Astrocyte of the cerebellum (primary cell): ENCODE measurements around the gene PANK3.

ENCODE experiments used
- DNase-seq: peaks from one replicate; pipeline ENCODE4 v3.0.0-alpha.2; 2011; ENCODE audit warnings: low read depth
- H3K4me3 ChIP-seq: 2 replicates; pipeline ENCODE4 v1.5.1; 2011; ENCODE audit warnings: mild to moderate bottlenecking, low read depth, low read length, moderate library complexity
- in situ Hi-C: cut with HindIII; loops from 2 replicates; pipeline ENCODE4 v1.10.0; 2017; ENCODE audit warnings: low sequenced_read_pairs
- TF ChIP-seq, protein P1 (sequence below): IDR thresholded peaks from 2 replicates; pipeline ENCODE4 v1.5.1; 2012; ENCODE audit warnings: low read length, low read depth, moderate library complexity, mild to moderate bottlenecking; ENCODE audit errors: missing control alignments

The PANK3 gene

DNA sequence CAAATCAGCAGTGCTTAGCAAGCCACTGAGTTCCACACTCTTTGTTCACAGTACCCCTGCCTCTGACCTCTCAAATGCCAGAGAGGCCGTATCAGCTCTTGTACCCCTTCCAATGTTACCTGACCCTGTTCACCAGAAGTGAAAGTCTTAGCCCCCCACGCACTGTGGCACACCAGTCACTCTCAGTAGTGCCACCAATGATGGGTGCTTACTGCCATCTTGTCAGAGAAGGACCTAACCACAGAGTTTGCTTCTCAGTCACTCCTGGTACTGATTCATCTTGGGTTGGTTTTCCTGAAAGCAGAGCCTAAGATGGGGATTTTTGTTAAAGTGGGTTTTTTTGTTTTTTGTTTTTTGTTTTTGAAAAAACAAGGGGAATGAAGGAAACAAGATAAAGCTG is 28.8 kb upstream of the PANK3 start:
- DNase-seq: no peak
- TF ChIP-seq, protein P1, sequence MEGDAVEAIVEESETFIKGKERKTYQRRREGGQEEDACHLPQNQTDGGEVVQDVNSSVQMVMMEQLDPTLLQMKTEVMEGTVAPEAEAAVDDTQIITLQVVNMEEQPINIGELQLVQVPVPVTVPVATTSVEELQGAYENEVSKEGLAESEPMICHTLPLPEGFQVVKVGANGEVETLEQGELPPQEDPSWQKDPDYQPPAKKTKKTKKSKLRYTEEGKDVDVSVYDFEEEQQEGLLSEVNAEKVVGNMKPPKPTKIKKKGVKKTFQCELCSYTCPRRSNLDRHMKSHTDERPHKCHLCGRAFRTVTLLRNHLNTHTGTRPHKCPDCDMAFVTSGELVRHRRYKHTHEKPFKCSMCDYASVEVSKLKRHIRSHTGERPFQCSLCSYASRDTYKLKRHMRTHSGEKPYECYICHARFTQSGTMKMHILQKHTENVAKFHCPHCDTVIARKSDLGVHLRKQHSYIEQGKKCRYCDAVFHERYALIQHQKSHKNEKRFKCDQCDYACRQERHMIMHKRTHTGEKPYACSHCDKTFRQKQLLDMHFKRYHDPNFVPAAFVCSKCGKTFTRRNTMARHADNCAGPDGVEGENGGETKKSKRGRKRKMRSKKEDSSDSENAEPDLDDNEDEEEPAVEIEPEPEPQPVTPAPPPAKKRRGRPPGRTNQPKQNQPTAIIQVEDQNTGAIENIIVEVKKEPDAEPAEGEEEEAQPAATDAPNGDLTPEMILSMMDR: no peak
- in situ Hi-C loops: no loop called here
- no peak overlapping the region for H3K4me3 ChIP-seq

DNA sequence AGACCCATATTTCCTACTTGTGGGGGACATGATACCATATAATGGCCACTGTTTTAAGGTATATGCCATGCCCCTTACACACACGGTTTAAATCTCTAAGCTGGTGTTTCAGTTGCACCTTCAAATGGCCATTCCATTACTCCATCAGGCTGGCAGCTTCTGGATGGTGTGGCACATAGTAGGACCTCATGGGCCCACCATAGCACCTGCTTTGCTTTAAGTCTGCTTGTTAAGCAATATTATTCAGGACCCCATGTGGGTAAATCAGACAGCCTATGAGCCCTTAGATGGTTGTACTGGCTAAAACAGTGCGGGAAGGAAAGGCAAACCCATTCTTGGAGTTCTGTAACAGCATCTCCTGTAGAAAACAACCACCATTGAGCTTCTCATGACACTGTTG is 27.4 kb upstream of the PANK3 start:
- DNase-seq: no peak
- TF ChIP-seq, protein P1: no peak
- in situ Hi-C loops: no loop called here

DNA sequence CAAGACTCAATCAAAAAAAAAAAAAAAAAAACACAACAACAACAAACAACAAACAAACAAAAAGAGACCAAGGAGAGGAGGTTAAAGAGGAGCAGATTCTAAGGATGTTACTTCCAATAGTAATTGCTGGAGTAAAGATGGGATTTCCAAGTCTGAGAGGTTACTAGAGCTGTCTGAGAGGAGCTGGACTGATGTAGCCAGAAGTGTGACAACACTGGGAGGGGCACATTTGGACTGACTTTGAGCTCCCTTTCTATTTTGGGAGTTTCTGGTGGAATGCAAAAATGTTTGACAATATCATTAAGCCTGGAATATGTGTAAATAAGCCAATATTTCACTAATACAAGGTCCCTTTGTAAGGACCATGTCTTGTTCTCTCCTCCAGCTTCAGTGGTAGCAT is 25.3 kb upstream of the PANK3 start:
- TF ChIP-seq, protein P1: no peak
- in situ Hi-C loops: no loop called here
- no peak for DNase-seq
- H3K4me3 ChIP-seq: no peak overlapping the region

More for the DNA sequence above, 27.4 kb upstream of the PANK3 start:
- H3K4me3 ChIP-seq: no peak overlapping the region

DNA sequence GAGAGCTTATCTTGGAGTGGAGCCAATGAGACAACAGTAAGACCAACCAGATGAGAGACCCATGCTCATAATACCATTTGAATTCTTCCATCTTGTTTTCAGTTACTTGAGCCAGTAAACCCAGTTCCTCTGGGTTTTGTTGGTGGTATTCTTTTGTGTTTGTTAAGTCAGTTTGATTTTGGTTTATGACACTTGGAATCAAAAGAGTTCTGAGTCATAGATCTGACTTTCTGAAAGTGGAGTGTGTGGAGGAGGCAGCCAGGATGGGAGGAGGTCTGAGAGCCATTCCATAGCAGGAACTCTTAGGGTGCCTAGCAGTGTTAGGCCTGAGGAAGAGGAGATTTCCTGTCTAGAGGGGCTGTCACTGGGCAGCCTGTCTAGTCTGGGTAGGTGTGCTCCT is 24.6 kb upstream of the PANK3 start:
- no peak for DNase-seq
- in situ Hi-C loops: no loop called here
- TF ChIP-seq, protein P1: no peak
- no peak overlapping the region for H3K4me3 ChIP-seq

DNA sequence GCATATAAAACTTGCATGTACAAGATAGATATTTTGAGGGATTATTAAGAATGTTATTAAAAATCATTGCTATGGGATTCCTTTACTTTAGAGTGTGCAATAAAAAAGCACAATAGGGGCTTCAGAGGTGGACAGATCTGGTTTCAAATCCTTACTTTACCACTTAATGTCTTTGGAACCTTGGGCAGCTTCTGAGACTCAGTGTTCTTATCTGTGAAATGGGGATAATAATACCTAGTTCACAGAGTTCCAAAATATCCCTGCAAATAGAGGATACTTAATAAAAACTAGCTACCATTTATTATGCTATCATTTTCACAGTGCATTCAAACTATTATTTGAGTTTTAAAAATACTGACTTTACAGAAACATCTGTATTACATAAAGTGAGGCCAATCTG is 23.3 kb upstream of the PANK3 start:
- in situ Hi-C loops: no loop called here
- TF ChIP-seq, protein P1: no peak

DNA sequence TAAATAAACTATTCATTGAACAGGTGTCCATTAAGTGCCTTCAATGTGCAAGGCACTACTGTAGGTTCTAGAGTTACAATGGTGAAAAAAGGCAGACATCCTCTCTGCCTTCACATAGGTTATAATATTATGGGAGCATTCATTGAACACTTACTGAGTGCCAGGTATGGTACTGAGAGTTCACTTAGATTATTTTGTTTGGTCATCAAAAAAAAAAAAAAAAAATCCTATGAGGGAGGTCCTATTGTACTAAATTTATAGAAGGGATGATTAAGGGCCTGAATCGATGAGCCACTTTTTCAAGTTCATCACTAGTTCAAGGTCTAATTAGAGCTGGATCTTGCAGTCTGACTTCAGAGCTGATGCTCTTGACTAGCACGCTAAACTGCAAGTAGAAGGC is 22.8 kb upstream of the PANK3 start:
- TF ChIP-seq, protein P1: no peak
- in situ Hi-C loops: no loop called here
- no peak for DNase-seq
- no peak overlapping the region for H3K4me3 ChIP-seq

More for the DNA sequence above, 23.3 kb upstream of the PANK3 start:
- no peak for DNase-seq
- H3K4me3 ChIP-seq: no peak overlapping the region

DNA sequence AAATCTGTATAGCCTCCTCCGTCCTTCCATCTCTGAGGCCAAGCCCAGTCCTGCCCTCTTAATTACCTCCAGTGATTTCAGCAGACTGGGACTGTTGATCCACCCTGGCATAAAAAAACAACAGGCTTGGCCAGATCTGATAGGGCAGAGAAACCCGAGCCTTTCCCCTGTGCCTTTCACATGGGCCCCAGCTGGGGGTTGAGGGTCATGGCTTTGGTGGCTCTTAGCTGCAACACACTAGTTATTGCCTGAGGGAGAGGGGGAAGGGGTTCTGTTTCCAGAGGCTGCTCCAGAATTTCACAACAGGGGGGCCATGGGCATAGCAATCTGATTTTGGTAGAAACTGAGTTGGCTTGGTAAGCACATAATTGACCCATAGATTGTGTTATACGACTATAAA is 21.2 kb upstream of the PANK3 start:
- H3K4me3 ChIP-seq: no peak overlapping the region
- in situ Hi-C loops: no loop called here
- TF ChIP-seq, protein P1: no peak
- DNase-seq: no peak
